WI38 (cell line): ENCODE data around the gene MAD1L1.

Experiments used
- H3K4me3 ChIP-seq: 2 replicates; pipeline ENCODE4 v1.5.1; 2011; ENCODE audit warnings: low read depth, mild to moderate bottlenecking, control low read depth, low read length
- TF ChIP-seq, protein P1 (sequence below): IDR thresholded peaks from 2 replicates; pipeline ENCODE4 v1.5.1; 2012; ENCODE audit warnings: low read depth, mild to moderate bottlenecking, control low read depth, low read length

Gene MAD1L1

DNA sequence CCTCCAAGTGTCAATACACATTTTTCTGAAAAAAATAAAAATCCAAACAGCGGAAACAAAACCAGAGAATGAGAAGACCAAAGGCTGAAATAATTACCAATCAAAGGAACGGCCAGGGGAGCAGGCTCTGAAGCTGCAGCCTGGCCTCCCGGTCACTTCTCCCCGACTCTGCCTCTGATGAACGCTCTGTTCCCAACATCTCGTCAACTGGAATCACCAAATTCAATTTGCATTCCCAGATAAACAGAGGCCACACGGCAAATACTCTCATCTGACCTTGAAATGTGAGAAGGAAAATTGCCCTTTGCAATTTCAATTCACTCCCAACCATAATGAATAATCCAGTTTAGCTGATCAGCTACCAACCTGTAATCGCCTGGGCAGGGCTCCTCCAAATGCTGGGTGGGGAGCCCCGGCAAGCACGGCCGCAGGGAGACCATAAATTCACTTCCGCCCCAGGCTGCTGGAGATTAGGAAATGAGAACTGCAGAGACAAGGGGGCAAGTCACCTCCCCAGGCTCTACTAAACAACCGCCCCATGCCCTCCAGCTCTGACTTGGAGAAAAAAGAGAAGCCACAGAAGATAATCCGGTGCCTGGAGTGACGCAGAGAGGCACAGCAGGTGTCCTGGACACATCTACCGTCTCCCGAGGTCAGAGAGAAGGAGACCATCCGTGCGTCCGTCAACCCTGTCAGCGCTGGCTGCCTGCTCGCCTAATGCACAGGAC lies 153.2 kb downstream of the MAD1L1 start:
- H3K4me3 ChIP-seq = no peak overlapping the region
- TF ChIP-seq, protein P1, sequence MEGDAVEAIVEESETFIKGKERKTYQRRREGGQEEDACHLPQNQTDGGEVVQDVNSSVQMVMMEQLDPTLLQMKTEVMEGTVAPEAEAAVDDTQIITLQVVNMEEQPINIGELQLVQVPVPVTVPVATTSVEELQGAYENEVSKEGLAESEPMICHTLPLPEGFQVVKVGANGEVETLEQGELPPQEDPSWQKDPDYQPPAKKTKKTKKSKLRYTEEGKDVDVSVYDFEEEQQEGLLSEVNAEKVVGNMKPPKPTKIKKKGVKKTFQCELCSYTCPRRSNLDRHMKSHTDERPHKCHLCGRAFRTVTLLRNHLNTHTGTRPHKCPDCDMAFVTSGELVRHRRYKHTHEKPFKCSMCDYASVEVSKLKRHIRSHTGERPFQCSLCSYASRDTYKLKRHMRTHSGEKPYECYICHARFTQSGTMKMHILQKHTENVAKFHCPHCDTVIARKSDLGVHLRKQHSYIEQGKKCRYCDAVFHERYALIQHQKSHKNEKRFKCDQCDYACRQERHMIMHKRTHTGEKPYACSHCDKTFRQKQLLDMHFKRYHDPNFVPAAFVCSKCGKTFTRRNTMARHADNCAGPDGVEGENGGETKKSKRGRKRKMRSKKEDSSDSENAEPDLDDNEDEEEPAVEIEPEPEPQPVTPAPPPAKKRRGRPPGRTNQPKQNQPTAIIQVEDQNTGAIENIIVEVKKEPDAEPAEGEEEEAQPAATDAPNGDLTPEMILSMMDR = no peak

DNA sequence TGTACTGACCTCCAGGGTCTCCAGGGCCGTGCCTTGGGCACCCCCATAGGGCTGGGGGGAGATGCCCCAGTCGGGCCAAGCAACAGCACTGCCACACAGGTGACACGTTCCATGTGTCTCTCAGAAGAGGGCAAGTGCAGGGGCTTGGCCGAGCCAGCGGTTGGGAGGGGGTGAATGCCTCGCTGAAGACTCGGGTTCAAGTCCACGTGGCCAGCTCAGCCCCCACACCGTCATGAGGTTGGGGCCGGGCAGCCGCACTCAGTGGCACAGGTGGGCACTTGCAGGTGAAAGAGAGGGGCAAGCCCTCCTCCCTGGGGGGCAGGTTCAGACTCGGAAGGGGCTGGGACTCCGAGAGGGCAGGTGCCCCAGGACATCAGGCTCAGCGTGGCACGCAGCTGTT lies 153.8 kb downstream of the MAD1L1 start:
- no peak overlapping the region for H3K4me3 ChIP-seq
- TF ChIP-seq, protein P1 = no peak

DNA sequence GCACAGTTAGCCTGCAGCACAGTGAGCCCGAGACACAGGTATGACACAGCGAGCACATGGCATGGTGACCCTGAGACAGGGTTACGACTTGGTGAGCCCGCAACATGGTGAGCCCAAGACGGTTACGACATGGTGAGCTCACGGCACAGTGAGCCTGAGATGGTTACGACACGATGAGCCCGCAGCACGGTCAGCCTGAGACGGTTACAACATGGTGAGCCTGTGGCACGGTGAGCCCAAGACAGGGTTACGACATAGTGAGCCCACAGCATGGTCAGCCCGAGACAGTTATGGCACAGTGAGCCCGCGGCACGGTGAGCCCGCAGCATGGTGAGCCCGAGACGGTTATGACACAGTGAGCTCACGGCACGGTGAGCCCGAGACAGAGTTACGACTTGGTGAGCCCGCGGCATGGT lies 156.1 kb downstream of the MAD1L1 start:
- TF ChIP-seq, protein P1 = no peak
- no peak overlapping the region for H3K4me3 ChIP-seq

DNA sequence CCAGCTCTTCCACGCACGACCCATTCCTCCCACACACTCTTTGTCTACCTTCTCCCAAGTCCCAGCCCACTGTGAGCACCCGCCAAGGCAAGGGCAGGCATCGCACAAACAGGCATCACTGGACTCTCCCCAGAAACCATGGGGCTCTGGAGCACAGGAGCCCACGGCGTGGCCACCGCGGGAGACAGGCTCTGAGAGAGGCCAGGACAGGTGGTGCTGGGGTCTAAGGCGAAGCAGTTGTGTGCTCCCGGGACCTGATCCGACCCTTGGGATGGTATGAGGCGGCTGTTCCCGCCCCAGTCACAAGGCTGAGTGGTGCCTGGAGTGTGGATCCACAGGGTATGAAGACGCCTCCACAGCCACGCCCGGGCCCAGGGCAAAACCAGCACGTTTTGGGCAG lies 156.9 kb downstream of the MAD1L1 start:
- TF ChIP-seq, protein P1 = no peak
- no peak overlapping the region for H3K4me3 ChIP-seq

DNA sequence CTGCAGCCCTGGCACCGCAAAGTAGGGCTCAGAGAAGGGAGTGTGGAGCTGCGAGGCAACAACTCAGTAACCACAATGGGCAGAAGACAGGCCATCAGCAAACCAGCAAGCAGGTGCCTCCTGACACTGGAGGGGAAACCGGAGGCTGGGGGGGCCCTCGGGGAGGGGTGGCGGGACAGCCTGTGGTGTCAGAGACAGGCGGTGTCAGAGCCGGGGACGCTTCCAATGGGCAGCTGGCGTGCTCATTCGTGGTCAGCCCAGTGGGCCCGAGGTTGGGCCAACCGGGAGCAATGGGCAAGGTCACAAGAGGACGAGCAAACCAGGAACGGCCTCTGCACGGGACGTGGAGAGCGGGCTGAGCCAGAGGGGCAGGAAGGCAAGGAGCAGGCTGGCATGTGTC lies 158.1 kb downstream of the MAD1L1 start:
- TF ChIP-seq, protein P1 = no peak
- no peak overlapping the region for H3K4me3 ChIP-seq

DNA sequence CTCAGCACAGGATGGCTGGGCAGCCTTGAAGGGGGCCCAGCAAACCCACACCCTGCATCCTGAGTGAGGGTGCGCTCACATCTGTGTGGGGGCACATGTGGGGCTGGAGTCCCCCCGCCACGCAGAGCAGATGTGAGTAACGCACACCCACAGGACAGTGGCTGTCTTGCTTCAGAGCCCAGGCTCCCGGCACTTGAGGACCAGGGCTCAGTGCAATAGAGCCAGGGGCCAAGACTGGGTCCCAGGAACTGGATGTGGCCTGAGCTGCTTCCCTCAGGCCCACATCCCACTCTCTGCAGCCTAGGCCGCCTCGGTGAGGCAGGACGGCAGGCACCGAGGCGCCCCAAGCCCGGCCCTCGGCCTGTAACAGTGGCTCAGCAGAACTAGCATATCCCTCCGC lies 159.9 kb downstream of the MAD1L1 start:
- H3K4me3 ChIP-seq = no peak overlapping the region
- TF ChIP-seq, protein P1 = no peak

DNA sequence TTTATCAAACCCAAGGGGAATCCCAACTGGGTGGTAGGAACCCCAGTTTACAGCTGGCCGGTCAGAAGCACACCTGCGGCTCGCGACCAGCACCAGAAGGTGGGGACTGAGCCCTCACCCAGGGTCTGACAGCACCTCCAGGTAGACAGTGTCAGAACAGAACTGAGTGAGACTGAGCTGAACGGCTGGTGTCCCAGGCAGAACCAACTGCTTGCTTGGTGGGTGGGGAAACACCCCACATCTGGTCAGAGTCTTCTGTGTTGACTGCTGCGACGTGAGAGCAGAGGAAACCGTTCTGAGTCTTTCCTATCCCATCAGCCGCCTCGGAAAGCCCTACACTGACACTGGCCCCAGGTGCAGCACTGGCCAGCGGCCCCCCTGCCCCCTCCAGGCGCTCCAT lies 160.7 kb downstream of the MAD1L1 start:
- H3K4me3 ChIP-seq = no peak overlapping the region
- TF ChIP-seq, protein P1 = no peak
